Hematopoietic multipotent progenitor cell treated with erythropoietin and hydrocortisone succinate and interleukin-3 and kit ligand, for 17 days (in vitro differentiated cells): ENCODE data around the gene STAP1.
"Not testable (repeated sequence)": the region's sequence is repeated elsewhere in the genome, so short reads cannot be mapped to it uniquely, and the experiment has no call there.

Source experiments
- DNase-seq: peaks from one replicate; pipeline ENCODE4 v3.0.0-alpha.2; 2015; ENCODE audit warnings: low spot score

STAP1 gene

GRCh38 chr4:67624939-67625338 lies 66.4 kb downstream of the STAP1 start:
- no peak for DNase-seq

- no peak for DNase-seq
These were observed 74.0 kb downstream of the STAP1 start for GRCh38 chr4:67632492-67632891.

- DNase-seq: no peak
These were observed 76.2 kb downstream of the STAP1 start for GRCh38 chr4:67634741-67635140.

GRCh38 chr4:67635331-67635730 lies 76.8 kb downstream of the STAP1 start:
- DNase-seq: no peak

- not testable (repeated sequence) for DNase-seq
These were observed 78.5 kb downstream of the STAP1 start for GRCh38 chr4:67636978-67637377.

GRCh38 chr4:67638136-67638535 lies 79.6 kb downstream of the STAP1 start:
- DNase-seq: no peak

- no peak for DNase-seq
These were observed 93.0 kb downstream of the STAP1 start for GRCh38 chr4:67651536-67651935.
